Peyer's patch (tissue), 4 donors: ENCODE results near the gene UBE2V1.

Experiments
- CTCF ChIP-seq, 6 experiments: fragments of 450-650 bp in 4 of 6; fragments of 200-600 bp in 2 of 6; sonication (generic) in 1 of 6; IDR thresholded peaks; one replicate each; pipeline ENCODE4 v1.5.1; 2017 to 2019; ENCODE audit warnings: antibody characterized with exemption in 6 of 6, mild to moderate bottlenecking in 3 of 6, moderate library complexity in 1 of 6
- POLR2A ChIP-seq, 2 donors: fragments of 450-650 bp; IDR thresholded peaks; one replicate each; pipeline ENCODE4 v1.5.1; 2017; ENCODE audit warnings: antibody characterized with exemption in 2 of 2, mild to moderate bottlenecking in 2 of 2, moderate library complexity in 2 of 2

GRCh38 chr20:50099113-50099512 lies 13.8 kb downstream of the UBE2V1 start:
- TF ChIP-seq POLR2A (IDR thresholded peaks at IDR 0.05) (no peak), CTCF (IDR thresholded peaks at IDR 0.05) (no peak)
